GM18499 (cell line): ENCODE results near the gene TLDC2.
"Not testable (repeated sequence)": the region's sequence is repeated elsewhere in the genome, so short reads cannot be mapped to it uniquely, and the experiment has no call there.

Experiments
- ATAC-seq: cut with Tn5 transposase; IDR thresholded peaks from one replicate; pipeline ENCODE4 v1.9.1; 2021; ENCODE audit warnings: moderate number of reproducible peaks; ENCODE audit not compliant: insufficient read depth, unreplicated experiment

TLDC2 gene

DNA sequence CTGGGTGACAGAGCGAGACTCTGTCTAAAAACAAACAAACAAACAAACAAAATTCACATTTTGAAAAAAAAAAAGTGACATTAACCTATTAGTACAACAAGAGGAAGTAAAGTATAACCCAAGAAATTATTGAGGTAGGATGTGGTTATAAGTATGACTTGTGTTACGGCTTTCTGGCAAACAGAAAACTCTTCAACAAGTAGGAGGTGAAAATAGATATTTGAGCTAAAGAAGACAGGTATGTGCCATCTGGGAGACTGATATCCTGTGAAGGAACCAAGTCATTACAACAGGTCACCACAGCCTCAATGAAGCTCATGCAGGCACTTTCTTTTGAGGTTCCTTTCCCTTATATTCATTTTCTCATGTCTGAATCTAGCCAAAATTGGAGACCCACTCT, 28.8 kb downstream of the TLDC2 start:
- no peak for ATAC-seq

DNA sequence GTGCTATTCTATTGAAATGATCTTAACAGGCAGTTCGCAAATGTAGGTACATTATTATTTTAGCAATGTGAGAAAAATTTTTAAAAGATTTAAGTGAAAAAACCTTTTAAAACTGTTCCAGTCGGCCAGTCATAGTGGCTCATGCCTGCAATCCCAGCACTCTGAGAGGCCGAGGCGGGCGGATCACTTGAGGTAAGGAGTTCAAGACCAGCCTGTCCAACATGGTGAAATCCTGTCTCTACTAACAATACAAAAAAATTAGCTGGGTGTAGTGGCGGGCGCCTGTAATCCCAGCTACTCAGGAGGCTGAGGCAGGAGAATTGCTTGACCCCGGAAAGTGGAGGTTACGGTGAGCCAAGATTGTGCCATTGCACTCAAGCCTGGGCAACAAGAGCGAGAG, 29.6 kb downstream of the TLDC2 start:
- ATAC-seq = not testable (repeated sequence)

DNA sequence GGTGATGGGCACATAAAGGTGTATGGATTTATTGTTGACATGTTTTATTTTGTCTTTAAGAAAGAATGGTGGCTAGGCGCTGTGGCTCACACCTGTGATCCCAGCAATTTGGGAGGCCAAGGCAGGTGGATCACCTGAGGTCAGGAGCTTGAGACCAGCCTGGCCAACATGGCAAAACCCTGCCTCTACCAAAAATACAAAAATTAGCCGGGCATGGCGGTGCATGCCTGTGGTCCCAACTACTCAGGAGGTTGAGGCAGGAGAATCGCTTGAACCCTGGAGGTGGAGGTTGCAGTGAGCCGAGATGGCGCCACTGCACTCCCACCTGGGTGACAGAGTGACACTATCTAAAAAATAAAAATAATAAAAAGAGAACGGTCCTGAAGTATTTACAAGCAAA, 30.1 kb downstream of the TLDC2 start:
- ATAC-seq = not testable (repeated sequence)

DNA sequence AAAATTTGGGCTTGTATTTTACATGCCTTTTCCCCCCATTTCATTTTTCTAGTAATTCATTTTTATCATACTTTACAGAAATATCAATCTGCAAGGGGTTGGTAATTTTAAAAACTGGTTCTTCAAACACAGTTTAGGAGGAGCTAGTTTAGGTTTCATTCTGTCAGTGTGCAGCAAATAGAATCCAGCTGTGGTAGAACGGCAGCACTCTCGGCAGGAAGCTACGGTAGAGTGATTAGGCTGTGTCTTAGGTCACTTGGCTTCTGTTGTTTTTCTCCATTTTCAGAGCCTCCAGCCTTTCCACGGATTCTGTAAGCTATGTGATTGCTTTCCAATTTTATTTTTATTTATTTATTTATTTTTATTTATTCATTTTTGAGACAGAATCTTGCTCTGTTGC, 32.7 kb downstream of the TLDC2 start:
- ATAC-seq = no peak

DNA sequence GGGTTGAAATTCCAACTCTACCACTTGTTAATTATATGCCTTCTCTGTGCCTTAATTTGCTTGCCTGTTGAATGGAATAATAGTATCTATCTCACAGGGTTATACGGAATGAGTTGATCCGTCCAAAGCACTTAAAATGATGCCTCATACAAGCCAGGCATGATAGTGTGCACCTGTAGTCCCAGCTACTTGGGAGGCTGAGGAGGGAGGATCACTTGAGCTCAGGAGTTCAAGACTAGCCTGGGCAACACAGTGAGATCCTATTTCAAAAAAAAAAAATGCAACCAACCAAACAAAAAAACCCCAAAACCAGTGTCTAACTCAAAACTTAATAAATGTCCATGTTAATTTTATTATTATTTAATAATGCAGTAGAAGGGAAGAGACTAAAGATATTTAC, 40.3 kb downstream of the TLDC2 start:
- ATAC-seq = no peak

DNA sequence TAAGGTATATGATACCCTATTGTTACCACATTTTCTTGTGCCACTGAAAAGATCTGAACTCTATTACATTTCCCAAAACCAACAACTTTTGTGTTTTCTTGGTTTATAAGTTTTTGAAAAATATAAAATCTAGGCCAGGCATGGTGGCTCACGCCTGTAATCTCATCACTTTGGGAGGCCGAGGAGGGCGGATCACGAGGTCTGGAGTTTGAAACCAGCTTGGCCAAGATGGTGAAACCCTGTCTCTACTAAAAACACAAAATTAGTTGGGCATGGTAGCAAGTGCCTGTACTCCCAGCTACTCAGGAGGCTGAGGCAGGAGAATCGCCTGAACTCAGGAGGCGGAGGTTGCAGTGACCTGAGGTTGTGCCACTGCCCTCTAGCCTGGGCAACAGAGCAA, 41.3 kb downstream of the TLDC2 start:
- no peak for ATAC-seq

DNA sequence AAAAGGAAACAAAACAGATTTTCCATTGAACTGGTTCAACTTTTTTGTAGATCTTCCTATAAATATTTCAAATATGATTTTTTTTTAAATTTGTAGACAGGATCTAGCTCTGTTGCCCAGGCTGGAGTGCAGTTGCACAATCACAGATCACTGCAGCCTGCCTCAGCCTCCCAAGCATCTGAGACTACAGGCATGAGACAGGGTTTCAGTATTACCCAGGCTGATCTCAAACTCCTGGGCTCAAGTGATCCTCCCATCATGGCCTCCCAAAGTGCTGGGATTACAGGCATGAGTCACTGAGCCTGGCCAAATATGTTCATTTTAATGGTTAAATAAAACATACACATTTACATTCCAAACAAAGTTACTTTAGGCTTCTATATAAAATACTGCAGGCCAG, 42.0 kb downstream of the TLDC2 start:
- no peak for ATAC-seq

DNA sequence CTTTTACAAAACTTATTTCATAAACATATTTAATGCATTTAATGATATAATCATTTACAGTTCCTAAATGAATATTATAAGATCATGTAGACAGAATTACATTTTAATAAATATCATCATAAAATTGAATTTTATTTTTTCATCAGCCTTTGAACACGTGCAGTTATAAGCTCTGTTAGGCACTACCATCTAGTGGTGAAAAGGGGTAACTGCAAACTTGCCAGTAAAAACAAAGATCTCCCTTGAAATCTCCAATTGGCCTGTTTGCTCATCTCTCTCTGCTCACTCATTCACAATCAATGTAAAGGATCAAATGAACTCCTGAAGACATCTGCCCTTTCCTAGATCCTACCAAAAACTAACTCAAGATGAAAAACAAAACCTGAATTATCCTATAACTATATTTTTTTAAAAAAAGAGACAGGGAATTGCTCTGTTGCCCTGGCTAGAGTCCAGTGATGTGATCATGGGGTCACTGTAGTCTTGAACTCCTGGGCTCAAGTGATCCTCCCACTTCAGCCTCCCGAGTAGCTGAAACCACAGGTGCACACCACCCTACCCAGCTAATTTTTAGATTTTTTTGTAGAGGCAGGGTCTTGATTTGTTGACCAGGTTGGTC, 43.9 kb downstream of the TLDC2 start:
- no peak for ATAC-seq

DNA sequence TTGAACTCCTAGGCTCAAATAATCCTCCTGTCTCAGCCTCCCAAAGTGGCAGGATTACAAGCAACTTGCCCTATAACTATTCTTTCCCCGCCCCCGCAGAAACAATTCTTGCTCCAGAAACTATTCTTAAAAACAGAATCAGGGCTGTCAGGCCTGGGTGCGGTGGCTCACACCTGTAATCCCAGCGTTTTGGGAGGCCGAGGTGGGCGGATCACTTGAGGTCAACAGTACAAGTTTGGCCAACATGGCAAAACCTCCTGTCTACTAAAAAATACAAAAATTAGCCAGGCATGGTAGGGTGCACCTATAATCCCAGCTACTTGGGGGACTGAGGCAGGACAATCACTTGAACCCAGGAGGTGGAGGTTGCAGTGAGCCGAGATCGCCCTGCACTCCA, 44.4 kb downstream of the TLDC2 start:
- ATAC-seq = no peak

DNA sequence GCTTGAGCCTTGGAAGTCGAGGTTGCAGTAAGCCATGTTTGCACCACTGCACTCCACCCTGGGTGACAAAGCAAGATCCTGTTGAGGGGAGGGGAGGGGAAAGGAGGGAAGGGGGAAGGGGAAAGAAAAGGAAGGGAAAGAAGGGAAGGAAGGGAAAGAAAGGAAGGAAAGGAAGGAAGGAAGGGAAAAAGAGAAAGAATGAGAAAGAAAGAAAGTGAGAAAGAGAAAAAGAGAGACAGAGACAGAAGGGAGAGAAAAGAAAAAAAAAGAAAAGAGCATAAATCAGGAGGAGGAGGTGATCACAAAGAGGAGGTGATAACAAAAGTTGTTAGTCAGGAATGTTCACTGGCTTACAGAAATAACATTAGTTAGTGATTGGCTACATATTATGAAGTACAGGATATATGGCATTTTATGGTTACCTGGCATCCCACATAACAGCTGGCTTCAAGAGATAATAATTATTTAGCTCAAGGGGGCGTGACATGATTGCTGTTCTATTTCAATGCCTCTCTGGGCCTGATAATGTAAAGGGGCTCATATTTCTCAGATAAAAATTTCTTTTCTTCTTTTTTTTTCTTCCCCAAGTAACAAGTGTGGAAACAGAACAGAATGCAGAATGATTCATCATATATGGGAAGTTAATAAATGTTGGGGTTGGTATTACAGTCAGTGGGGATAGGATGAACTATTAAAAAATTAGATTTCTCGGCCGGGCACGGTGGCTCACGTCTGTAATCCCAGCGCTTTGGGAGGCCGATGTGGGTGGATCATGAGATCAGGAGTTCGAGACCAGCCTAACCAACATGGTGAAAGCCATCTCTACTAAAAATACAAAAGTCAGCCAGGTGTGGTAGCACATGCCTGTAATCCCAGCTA, 48.5 kb downstream of the TLDC2 start:
- no peak for ATAC-seq

DNA sequence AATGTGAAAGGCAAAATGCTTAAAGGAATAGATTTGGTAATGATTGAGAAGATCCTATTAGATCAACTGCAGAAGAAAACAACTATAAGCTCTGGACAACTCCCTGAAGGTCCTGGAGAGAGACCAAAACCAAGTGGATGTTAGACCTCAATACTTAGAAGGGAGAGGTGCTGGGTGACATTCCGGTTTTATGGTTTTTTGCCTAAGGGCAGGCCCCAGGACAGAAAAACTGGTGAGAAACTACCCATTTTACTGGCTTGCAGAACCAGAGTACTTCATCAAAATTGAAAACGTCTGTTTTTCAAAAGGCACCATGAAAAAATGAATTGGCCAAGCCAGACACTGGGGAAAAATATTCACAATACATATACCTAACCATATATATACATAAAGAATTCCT, 49.3 kb downstream of the TLDC2 start:
- no peak for ATAC-seq

DNA sequence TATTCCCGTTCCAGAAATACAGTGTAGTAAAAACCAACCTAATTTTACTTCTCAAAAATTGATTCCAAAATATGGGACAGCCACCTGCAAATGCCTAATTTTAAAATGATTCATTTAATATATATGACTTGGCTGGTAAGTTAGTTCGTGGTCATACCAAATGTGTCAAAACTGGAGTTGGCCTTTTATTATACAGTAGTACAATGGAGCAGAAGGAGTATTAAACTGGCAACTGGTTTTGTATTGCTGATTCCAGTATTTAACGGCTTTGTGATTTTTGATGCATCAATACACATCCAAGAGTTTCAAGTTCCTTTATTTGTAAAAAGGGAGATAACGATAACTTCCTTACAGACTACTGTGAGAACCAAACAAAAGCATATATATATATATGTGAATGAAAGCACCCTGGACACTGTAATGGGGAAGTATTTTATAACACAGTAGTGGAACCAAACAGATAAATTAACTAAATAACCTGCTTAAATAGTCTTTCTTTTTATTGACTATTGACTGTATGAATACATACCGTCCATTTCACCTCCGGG, 50.8 kb downstream of the TLDC2 start:
- ATAC-seq = no peak

DNA sequence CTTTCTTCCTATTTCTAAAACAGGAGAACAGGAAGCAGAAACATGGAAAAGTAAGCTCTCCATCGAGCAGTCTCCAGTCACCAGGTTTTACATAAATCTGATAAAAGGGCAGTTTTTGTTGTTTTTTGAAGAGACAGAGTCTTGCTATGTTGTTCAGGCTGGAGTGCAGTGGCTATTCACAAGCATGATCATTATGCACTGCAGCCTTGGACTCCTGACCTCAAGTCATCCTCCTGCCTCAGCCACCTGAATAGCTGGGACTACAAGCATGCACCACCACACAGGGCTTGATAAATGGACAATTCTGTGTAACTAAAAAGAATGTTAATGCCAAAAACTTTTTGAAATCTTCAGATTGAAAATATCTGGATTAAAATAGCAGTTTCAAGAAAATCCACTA, 51.8 kb downstream of the TLDC2 start:
- no peak for ATAC-seq

DNA sequence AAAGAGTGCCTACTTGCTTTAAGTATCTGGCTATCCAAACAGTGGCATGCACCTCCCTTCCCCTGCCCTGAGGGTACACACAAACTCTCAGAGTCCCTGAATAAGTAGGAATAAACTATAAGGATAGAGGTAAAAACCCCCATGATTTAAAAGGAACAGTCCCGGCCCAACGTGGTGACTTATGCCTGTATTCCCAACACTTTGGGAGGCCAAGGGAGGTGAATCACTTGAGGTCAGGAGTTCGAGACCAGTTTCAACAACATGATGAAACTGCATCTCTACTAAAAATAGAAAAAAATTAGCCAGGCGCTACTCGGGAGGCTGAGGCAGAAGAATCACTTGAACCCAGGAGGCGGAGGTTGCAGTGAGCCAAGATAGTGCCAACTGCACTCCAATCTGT, 53.4 kb downstream of the TLDC2 start:
- no peak for ATAC-seq

DNA sequence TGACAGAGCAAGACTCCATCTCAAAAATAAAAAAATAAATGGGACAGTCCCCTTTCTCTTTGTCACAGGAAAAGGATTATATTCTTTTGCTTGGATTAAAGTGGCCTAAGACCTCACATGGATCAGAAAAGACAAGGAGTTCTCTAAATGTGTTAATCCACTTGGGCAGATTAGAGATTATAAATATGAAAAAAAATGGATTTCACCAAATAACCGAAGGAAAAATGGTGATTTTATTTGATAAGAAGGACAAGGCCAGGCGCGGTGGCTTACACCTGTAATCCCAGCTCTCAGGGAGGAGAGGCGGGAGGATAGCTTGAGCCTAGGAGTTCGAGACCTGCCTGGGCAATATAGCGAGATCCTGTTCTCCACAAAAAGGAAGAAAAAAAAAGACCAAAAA, 53.8 kb downstream of the TLDC2 start:
- no peak for ATAC-seq

DNA sequence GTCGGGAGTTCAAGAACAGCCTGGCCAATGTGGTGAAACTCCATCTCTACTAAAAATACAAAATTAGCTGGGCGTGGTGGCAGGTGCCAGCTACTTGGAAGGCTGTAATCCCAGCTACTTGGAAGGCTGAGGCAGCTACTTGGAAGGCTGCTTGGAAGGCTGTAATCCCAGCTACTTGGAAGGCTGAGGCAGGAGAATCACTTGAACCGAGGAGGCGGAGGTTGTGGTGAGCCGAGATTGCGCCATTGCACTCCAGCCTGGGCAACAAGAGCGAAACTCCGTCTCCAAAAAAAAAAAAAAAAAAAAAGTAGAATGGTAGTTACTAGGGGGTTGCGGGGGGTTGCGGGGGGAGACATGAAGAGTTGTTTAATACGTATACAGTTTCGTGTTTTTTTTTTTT, 56.1 kb downstream of the TLDC2 start:
- not testable (repeated sequence) for ATAC-seq

DNA sequence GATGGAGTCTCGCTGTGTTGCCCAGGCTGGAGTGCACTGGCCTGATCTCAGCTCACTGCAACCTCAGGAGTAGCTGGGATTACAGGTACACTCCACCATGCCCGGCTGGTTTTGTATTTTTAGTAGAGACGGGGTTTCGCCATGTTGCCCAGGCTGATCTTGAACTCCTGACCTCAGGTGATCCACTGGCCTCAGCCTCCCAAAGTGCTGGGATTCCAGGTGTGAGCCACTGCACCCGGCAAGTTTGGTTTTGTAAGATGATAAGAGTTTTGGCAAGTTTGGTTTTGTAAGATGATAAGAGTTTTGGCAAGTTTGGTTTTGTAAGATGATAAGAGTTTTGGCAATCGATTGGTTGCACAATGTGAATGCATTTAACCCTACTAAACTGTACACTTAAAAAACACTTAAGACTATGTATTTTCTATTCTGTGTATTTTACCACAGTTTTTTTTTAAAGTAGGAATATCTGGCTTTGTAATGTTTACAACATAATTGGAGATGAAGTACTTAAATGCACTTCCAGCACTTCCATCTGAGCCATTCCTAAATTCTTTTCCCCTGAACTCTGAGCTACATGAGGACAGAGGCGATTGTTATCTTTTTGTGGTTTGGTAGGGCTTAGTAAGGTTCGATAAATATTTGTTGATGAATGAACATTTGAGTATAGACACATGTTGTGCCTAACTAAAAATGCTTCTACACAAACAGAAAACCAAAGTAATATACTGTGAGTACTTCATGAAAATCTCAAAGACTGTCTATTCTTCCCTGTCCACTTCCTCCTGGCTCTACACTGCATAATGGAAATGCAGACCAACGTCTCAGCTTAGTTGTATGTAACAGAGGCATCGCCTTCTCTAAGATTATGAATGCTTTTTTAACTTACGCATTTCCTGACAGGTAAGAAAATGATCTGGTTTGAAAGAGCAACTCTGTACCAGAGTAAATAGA, 56.8 kb downstream of the TLDC2 start:
- no peak for ATAC-seq

DNA sequence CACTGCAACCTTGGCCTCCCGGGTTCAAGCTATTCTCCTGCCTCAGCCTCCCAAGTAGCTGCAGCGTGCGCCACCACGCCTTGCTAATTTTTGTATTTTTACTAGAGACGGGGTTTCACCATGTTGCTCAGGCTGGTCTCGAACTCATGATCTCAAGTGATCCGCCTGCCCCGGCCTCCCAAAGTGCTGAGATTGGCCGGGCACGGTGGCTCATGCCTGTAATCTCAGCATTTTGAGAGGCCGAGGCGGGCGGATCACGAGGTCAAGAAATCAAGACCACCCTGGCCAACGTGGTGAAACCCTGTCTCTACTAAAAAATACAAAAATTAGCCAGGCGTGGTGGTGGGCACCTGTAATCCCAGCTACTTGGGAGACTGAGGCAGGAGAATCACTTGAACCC, 57.6 kb downstream of the TLDC2 start:
- not testable (repeated sequence) for ATAC-seq

DNA sequence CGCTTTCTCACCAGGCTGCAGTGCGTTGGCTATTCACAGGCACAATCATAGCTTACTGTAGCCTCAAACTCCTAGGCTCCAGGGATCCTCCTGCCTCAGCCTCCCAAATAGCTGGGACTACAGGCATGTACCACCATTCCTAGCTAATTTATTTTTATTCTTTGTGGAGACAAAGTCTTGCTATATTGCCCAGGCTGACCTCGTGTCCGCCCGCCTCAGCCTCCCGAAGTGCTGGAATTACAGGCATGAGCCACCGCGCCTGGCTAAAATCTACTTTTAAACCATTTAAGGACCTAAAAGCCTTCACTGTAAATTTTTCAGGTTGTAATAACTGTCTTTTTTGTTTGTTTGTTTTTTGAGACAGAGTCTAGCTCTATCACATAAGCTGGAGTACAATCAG, 60.4 kb downstream of the TLDC2 start:
- no peak for ATAC-seq

DNA sequence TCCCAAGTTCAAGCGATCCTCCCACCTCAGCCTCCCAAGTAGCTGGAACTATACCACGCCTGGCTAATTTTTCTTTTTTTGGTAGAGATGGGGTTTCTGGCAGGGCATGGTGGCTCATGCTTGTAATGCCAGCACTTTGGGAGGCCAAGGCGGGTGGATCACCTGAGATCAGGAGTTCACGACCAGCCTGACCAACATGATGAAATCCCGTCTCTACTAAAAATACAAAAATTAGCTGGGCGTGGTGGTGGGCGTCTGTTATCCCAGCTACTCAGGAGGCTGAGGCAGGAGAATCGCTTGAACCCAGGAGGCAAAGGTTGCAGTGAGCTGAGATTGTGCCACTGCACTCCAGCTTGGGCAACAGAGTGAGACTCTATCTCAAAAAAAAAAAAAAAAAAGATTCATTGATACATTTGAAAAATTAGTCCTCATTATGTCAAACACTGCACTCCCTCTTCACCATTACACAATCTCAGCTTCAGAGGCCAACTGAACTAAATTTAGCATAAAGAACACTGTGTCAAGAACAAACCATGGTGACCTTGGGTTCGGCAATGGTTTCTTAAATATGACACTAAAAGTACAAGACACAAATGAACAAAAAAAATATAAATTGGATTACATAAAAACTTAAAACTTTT, 60.9 kb downstream of the TLDC2 start:
- ATAC-seq = not testable (repeated sequence)
